ENCODE results near the gene GRHPR. TPM values are rescaled to one million over a fixed set of nuclear protein-coding genes. Genes with fewer than 3 reads are reported as not detected.

Gene GRHPR
- total RNA-seq, 2 experiments from 2014 or later, result 51.2 to 51.5 TPM

DNA sequence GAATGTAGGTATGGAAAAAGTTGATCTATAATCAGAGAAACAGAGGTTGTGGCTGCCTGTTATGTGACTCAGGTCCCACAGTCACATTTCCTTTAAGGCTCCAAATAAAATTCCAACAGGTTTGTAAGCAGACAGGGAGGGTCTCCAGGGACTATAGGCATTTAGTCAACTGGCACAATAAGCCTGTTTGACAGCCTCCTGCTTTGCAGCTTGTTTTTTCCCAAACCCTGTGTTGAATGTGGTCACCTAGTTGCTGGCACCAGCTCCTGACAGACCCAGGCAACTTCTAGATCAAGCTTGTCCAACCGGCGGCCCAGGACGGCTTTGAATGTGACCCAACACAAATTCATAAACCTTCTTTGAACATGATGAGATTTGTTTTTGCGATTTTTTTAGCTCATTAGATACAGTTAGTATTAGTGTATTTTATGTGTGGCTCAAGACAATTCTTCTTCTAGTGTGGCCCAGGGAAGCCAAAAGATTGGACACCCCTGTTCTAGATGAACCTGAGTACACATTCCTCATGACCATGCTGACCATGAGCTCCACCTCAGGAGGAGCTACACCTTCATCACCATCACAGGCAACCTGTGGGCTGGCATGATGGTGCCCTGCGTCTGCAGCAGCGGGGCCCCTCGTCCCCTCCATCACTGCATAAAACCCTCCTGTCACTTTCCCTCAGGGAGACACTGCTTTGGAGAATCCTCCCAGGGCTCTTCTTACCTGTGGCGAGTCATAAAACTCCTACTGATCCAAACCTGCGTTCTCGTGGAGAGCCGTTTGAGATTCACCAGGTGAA is 15.7 kb upstream of the GRHPR start:
- DNase-seq, result no peak
- Mint-ChIP-seq H3K27me3 (peaks cover 32% of the 10 kb centered on the region), H3K27ac (no peak overlapping the region), H3K4me1 (peaks cover 30% of the 10 kb centered on the region), H3K4me3 (no peak overlapping the region), H3K9me3 (no peaks in the 10 kb centered on the region), H3K36me3 (ENCODE audit: low read depth) (no peaks in the 10 kb centered on the region)
- CTCF ChIA-PET, result interaction anchor here (1.3 kb wide), 1 partner anchor 22 kb away, joined by 3 read pairs; no protein-coding TSS in a partner anchor
- POLR2A ChIA-PET, result no interaction called here

GRCh38 chr9:37407468-37407867 is 15.0 kb upstream of the GRHPR start:
- CTCF ChIA-PET, result interaction anchor here (1.3 to 1.9 kb wide), 2 partner anchors 16 to 22 kb away, joined by 3 to 9 read pairs; partner anchors contain the start of gene GRHPR
- Mint-ChIP-seq H3K4me1 (peaks cover 33% of the 10 kb centered on the region), H3K27ac (no peak overlapping the region), H3K36me3 (ENCODE audit: low read depth) (no peaks in the 10 kb centered on the region), H3K27me3 (peaks cover 32% of the 10 kb centered on the region), H3K9me3 (no peaks in the 10 kb centered on the region), H3K4me3 (no peak overlapping the region)
- POLR2A ChIA-PET, result interaction anchor here (0.7 to 0.8 kb wide), 2 partner anchors 56 to 185 kb away, joined by 3 read pairs; partner anchors contain the start of gene TOMM5
- no peak for DNase-seq

DNA sequence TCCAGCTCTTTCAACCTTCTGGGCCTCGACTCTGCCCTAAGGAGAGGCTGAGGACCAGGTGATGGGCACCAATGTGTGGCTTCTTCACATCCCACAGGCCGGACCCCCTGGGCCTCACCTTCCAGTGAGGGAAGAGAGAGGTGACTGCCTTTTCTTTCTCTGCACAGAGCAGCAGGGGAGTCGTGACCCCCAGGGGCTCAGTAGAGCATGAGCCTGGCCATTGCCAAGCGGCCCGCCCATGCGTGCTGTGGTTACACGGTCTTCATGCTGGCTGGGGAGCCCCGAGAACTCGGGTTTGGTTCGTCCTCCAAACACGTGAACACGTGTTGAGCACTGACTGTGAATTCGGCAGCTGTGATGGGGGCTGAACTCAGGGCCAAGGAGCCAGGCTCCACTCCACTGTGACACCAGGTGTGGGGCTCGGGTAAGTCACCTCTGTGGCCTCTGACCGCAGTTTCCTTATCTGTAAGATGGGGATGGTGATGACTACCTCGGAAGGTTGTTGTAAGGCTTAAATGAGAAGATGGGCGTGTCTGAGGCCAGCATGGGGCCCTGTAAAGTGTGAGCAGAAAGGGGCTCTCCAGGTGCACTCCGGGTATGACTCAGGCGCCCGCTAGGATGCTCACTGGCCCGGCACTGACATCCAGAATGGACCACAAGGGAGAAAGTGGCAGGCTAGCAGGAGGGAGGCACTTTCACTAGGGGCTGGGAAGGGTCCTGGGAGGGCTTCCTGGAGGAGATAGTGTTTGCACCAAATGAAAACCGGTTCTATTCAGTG is 13.4 kb upstream of the GRHPR start:
- Mint-ChIP-seq H3K4me3 (no peak overlapping the region), H3K9me3 (no peaks in the 10 kb centered on the region), H3K27me3 (peaks cover 26% of the 10 kb centered on the region), H3K27ac (no peak overlapping the region), H3K4me1 (peaks cover 33% of the 10 kb centered on the region), H3K36me3 (ENCODE audit: low read depth) (no peaks in the 10 kb centered on the region)
- ChIA-PET CTCF (interaction anchor here (1.9 kb wide), 1 partner anchor 14 kb away, joined by 9 read pairs; the partner anchor contains the start of gene GRHPR), POLR2A (no interaction called here)
- peak; percentile 79 for DNase-seq

GRCh38 chr9:37410354-37410861 is 12.1 kb upstream of the GRHPR start:
- Mint-ChIP-seq H3K9me3 (no peaks in the 10 kb centered on the region), H3K27ac (no peak overlapping the region), H3K27me3 (peaks cover 30% of the 10 kb centered on the region), H3K36me3 (ENCODE audit: low read depth) (no peaks in the 10 kb centered on the region), H3K4me1 (peaks cover 39% of the 10 kb centered on the region), H3K4me3 (no peak overlapping the region)
- DNase-seq, result no peak
- ChIA-PET CTCF (interaction anchor here (1.1 to 1.4 kb wide), 2 partner anchors 330 to 419 kb away, joined by 3 read pairs; no protein-coding TSS in a partner anchor), POLR2A (interaction anchor here (1.2 kb wide), 1 partner anchor 12 kb away, joined by 3 read pairs; the partner anchor contains the start of gene GRHPR)

DNA sequence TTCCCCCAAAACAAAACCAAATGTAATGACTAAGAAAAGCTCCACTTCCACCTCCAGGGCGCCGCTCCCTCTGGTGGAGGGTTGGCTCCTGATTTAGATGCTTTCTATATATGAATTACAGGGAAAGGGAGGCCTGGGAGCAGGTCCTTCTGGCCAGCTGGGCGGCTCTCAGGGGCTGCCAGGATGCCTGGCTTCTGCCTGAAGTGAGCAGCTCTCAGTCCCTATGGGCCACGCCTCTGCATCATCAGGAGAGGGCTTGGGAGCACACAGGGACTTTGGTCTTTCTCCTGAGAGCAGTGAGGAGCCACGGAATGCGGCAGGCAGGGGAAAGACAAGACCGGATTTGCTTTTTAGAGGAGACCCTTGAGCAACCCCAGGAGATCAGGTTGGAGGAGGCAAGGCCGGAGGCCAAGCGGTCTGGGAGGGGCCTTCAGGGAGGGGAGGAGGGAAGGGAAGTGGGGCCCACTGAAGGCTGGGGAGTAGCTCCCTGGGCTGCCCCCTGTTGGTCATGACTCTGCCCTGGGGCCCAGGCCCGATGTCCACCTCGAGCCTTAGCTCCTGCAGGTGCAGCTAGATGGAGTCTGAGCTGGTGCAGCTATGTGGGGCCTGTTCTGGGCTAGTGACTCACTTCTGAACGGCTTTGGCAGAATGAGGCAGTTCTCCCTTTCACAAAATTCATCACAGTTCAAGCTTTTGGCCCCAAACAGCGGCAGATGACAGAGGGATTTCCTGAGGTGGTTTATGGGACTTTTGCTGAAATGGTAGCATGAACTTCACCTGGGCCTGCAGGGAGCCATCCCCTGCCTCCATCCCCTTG is 11.3 kb upstream of the GRHPR start:
- peak; percentile 30 for DNase-seq
- Mint-ChIP-seq H3K4me1 (peaks cover 39% of the 10 kb centered on the region), H3K27ac (no peak overlapping the region)

GRCh38 chr9:37412431-37413151 is 9.9 kb upstream of the GRHPR start:
- POLR2A ChIA-PET, result interaction anchor here (1.3 kb wide), 1 partner anchor 10 kb away, joined by 4 read pairs; the partner anchor contains the start of gene GRHPR
- H3K27me3 Mint-ChIP-seq, result peaks cover 18% of the 10 kb centered on the region
- H3K4me3 Mint-ChIP-seq, result no peak overlapping the region
- H3K4me1 Mint-ChIP-seq, result peaks cover 37% of the 10 kb centered on the region
- no peaks in the 10 kb centered on the region for H3K36me3 Mint-ChIP-seq (ENCODE audit: low read depth)
- H3K27ac Mint-ChIP-seq, result no peak overlapping the region
- no peaks in the 10 kb centered on the region for H3K9me3 Mint-ChIP-seq
- no peak for DNase-seq
- CTCF ChIA-PET, result interaction anchor here (1.0 to 1.5 kb wide), 3 partner anchors 417 to 539 kb away, joined by 3 to 7 read pairs (median 3); no protein-coding TSS in a partner anchor

More for the DNA sequence above, 11.3 kb upstream of the GRHPR start:
- Mint-ChIP-seq H3K9me3 (no peaks in the 10 kb centered on the region), H3K4me3 (no peak overlapping the region), H3K27me3 (peaks cover 28% of the 10 kb centered on the region), H3K36me3 (ENCODE audit: low read depth) (no peaks in the 10 kb centered on the region)
- POLR2A ChIA-PET, result interaction anchor here (1.2 kb wide), 1 partner anchor 11 kb away, joined by 3 read pairs; the partner anchor contains the start of gene GRHPR
- CTCF ChIA-PET, result interaction anchor here (0.6 to 1.5 kb wide), 4 partner anchors 212 to 420 kb away, joined by 3 to 7 read pairs (median 4); no protein-coding TSS in a partner anchor

DNA sequence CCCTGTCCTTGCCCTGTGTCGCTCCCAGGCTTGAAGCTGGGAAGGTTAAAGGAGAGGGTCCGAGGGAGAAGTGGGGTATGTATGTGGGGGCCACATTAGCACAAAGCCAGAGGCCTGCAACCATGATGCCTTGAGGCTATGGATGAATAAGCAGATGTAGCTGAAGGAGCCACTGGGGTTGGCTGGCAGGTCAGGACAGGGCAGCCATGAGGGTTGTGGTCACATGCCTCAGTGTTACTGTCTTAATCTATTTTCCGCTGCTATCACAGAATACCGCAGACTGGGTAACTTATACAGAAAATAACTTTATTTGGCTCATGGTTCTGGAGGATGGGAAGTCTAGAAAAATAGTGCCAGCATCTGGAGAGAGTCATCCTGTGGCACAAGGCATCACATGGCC is 9.2 kb upstream of the GRHPR start:
- H3K27ac Mint-ChIP-seq, result no peak overlapping the region
- POLR2A ChIA-PET, result interaction anchor here (1.3 kb wide), 1 partner anchor 9 kb away, joined by 4 read pairs; the partner anchor contains the start of gene GRHPR
- H3K4me1 Mint-ChIP-seq, result peaks cover 37% of the 10 kb centered on the region

DNA sequence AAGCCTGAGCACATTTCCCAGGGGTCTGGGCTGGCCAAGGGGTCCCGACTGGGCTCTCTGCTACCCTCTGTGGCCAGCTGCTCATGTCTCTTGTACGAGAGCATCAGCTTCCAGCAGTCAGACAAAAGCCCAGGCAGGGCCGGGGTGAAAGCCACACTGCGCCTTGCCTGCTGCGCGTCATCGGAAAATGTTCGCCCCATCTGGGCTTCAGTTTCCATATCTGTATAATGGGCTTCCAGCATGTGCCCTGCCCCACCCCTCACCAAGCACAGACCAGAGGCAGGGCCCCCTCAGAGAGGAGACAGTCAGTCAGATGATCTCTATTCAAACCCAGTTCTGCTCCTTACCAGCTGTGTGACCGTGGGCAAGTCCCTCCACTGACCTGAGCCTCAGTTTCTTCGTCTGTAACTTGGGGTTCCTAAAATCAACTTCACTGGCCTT is 8.0 kb upstream of the GRHPR start:
- no peak overlapping the region for H3K27ac Mint-ChIP-seq

More for the DNA sequence above, 9.2 kb upstream of the GRHPR start:
- no peaks in the 10 kb centered on the region for H3K36me3 Mint-ChIP-seq (ENCODE audit: low read depth)
- H3K27me3 Mint-ChIP-seq, result peaks cover 18% of the 10 kb centered on the region
- H3K9me3 Mint-ChIP-seq, result no peaks in the 10 kb centered on the region
- CTCF ChIA-PET, result interaction anchor here (1.1 kb wide), 1 partner anchor 418 kb away, joined by 3 read pairs; no protein-coding TSS in a partner anchor
- no peak overlapping the region for H3K4me3 Mint-ChIP-seq
- no peak for DNase-seq

GRCh38 chr9:37415011-37415719 is 7.3 kb upstream of the GRHPR start:
- Mint-ChIP-seq H3K27ac (no peak overlapping the region), H3K4me3 (no peak overlapping the region), H3K4me1 (peaks cover 24% of the 10 kb centered on the region), H3K27me3 (peaks cover 14% of the 10 kb centered on the region), H3K9me3 (no peaks in the 10 kb centered on the region), H3K36me3 (ENCODE audit: low read depth) (no peaks in the 10 kb centered on the region)
- peak; percentile 78 for DNase-seq
- CTCF ChIA-PET, result interaction anchor here (0.7 to 1.6 kb wide), 5 partner anchors 51 to 607 kb away, joined by 3 to 4 read pairs (median 4); partner anchors contain the start of gene TOMM5
- POLR2A ChIA-PET, result no interaction called here

More for the DNA sequence above, 8.0 kb upstream of the GRHPR start:
- Mint-ChIP-seq H3K4me3 (no peak overlapping the region), H3K9me3 (no peaks in the 10 kb centered on the region), H3K36me3 (ENCODE audit: low read depth) (no peaks in the 10 kb centered on the region), H3K4me1 (peaks cover 29% of the 10 kb centered on the region), H3K27me3 (peaks cover 17% of the 10 kb centered on the region)
- ChIA-PET CTCF (interaction anchor here (1.2 to 1.6 kb wide), 2 partner anchors 51 to 178 kb away, joined by 4 read pairs; partner anchors contain the start of gene TOMM5), POLR2A (no interaction called here)
- no peak for DNase-seq

DNA sequence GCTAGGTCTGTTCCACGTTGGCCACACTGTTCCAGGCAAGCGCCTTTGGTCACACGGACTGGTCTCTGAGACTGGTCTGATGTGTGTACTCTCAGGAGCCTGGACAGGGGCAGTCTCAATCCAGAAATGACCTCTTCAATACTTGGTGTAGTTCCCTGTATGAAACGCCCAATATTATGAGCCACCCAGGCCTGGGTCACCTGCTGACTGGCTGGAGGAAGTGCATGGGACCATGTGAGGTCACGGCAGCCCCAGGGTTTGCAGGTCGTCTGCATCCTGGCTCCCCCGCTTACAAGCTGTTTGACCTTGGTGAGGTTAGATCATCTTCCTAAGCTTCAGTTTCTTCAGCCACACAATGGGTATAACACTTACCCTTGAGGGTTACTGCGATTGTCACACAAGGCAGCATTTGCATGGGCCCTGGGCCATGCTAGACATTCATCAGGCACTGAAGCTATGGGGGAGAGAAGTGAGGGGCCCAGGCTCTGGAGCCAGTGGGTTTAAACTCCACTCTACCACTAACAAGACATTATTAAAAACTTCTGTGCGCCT is 5.2 kb upstream of the GRHPR start:
- peaks cover 14% of the 10 kb centered on the region for H3K27me3 Mint-ChIP-seq

More for the DNA sequence above, 5.2 kb upstream of the GRHPR start:
- POLR2A ChIA-PET, result interaction anchor here (1.3 kb wide), 1 partner anchor 175 kb away, joined by 3 read pairs; the partner anchor contains the start of gene TOMM5
- CTCF ChIA-PET, result no interaction called here
- H3K27ac Mint-ChIP-seq, result no peak overlapping the region
- H3K9me3 Mint-ChIP-seq, result no peaks in the 10 kb centered on the region
- no peak overlapping the region for H3K4me3 Mint-ChIP-seq
- H3K4me1 Mint-ChIP-seq, result peaks cover 13% of the 10 kb centered on the region
- DNase-seq, result no peak
- no peaks in the 10 kb centered on the region for H3K36me3 Mint-ChIP-seq (ENCODE audit: low read depth)
